HTERT RPE-1 (cell line): ENCODE data around the gene PIM2.
"Not testable (repeated sequence)": the region's sequence is repeated elsewhere in the genome, so short reads cannot be mapped to it uniquely, and the experiment has no call there.

Experiments
- in situ Hi-C: fragments of 300-500 bp; cut with MboI; formaldehyde crosslinking; loops from 4 replicates; pipeline ENCODE4 v1.14.3; 2020; ENCODE audit warnings: low sequenced_read_pairs

Gene PIM2

DNA sequence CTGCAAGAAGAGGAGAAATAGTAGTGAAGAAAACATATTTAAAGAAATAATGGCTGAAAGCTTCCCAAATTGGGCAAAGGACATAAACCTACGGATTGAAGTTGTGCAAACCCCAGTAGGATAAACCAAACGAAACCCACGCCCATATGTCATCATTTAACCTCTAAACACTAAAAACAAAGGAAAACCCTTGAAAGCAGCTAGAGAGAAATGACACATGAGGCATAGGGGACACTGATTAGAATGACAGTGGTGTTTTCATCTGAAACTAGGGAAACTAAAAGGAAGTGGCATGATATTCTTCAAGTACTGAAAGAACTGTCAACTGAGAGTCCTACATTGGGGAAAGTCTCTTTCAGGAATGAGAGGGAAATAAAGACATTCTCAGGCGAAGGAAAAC, 41.9 kb downstream of the PIM2 start:
- in situ Hi-C loops: not testable (repeated sequence)

DNA sequence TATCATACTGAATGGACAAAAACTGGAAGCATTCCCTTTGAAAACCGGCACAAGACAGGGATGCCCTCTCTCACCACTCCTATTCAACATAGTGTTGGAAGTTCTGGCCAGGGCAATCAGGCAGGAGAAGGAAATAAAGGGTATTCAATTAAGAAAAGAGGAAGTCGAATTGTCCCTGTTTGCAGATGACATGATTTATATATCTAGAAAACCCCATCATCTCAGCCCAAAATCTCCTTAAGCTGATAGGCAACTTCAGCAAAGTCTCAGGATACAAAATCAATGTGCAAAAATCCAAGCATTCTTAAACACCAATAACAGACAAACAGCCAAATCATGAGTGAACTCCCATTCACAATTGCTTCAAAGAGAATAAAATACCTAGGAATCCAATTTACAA, 46.8 kb downstream of the PIM2 start:
- in situ Hi-C loops: not testable (repeated sequence)

DNA sequence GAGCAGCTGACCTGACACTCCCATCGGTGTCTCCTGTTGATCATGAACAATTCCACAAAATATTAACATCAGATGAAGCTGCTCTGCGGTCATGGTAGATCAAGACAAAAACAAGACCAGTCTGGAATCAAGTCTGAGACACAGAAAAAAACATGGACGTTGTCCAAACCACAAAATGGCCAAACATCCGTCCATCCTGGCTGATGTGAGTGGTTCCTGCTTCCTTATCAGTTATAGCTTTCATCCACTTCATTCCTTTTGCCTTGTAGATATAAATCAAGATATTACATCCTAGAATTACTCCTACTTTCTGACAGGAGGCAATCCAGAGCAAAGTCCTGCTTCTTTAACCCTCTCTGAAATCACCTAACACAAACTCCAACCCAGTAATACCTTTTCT, 54.6 kb downstream of the PIM2 start:
- in situ Hi-C loops: no loop called here
